DMS53 treated with DMSO at 0.1 percent for 48 hours (cell line): ENCODE measurements around the gene FGF23.

Experiments
- DNase-seq: peaks from one replicate; lab custom pipeline; 2025; ENCODE audit not compliant: unreplicated experiment; lab: John Stamatoyannopoulos, UW

FGF23 gene

GRCh38 chr12:4320497-4320852 is 59.0 kb downstream of the FGF23 start:
- DNase-seq, result peak; percentile 100
